HG03457 (cell line): Measurements from ENCODE around the gene SLC37A1.

Experiments
- ATAC-seq: cut with Tn5 transposase; IDR thresholded peaks from one replicate; pipeline ENCODE4 v1.9.1; 2021; ENCODE audit warnings: moderate number of reproducible peaks; ENCODE audit not compliant: unreplicated experiment

SLC37A1 gene

GRCh38 chr21:42525676-42526378 is 12.2 kb downstream of the SLC37A1 start:
- no peak for ATAC-seq

- ATAC-seq = no peak
Observed at GRCh38 chr21:42526379-42526727, 12.7 kb downstream of the SLC37A1 start.

- no peak for ATAC-seq
Observed at GRCh38 chr21:42527127-42527488, 13.5 kb downstream of the SLC37A1 start.

- ATAC-seq = no peak
Observed at GRCh38 chr21:42527489-42528158, 14.0 kb downstream of the SLC37A1 start.

GRCh38 chr21:42530167-42530518 is 16.5 kb downstream of the SLC37A1 start:
- ATAC-seq = no peak

GRCh38 chr21:42531771-42532170 is 18.1 kb downstream of the SLC37A1 start:
- ATAC-seq = no peak

- ATAC-seq = no peak
Observed at GRCh38 chr21:42532466-42533181, 19.0 kb downstream of the SLC37A1 start.

GRCh38 chr21:42533306-42533962 is 19.8 kb downstream of the SLC37A1 start:
- ATAC-seq = no peak

- ATAC-seq = no peak
Observed at GRCh38 chr21:42533963-42534355, 20.3 kb downstream of the SLC37A1 start.

GRCh38 chr21:42534421-42535378 is 21.0 kb downstream of the SLC37A1 start:
- no peak for ATAC-seq

- peak; percentile 52 for ATAC-seq
Observed at GRCh38 chr21:42535602-42536171, 22.0 kb downstream of the SLC37A1 start.

- no peak for ATAC-seq
Observed at GRCh38 chr21:42536601-42537000, 22.9 kb downstream of the SLC37A1 start.

- no peak for ATAC-seq
Observed at GRCh38 chr21:42537106-42537742, 23.6 kb downstream of the SLC37A1 start.

GRCh38 chr21:42538479-42539275 is 25.0 kb downstream of the SLC37A1 start:
- ATAC-seq = no peak

GRCh38 chr21:42539342-42539741 is 25.7 kb downstream of the SLC37A1 start:
- ATAC-seq = no peak

- no peak for ATAC-seq
Observed at GRCh38 chr21:42539931-42540343, 26.3 kb downstream of the SLC37A1 start.

GRCh38 chr21:42540396-42540795 is 26.7 kb downstream of the SLC37A1 start:
- no peak for ATAC-seq

GRCh38 chr21:42541174-42541573 is 27.5 kb downstream of the SLC37A1 start:
- no peak for ATAC-seq

GRCh38 chr21:42541618-42542017 is 28.0 kb downstream of the SLC37A1 start:
- no peak for ATAC-seq
